Adrenal gland (tissue), 5 donors: ENCODE measurements around the gene SH2D5.

Experiments used
- CTCF ChIP-seq, 6 experiments: fragments of 450-650 bp in 4 of 6; fragments of 200-600 bp in 2 of 6; sonication (generic) in 1 of 6; IDR thresholded peaks; 1 replicate in 5 of 6; 2 replicates in 1 of 6; pipeline versions ENCODE4 v1.5.1 to v1.8.0; 2016 to 2021; ENCODE audit warnings: antibody characterized with exemption in 6 of 6, mild to moderate bottlenecking in 2 of 6, moderate library complexity in 1 of 6
- POLR2A ChIP-seq, 2 donors: fragments of 450-650 bp; IDR thresholded peaks; one replicate each; pipeline ENCODE4 v1.6.1; 2017; ENCODE audit warnings: antibody characterized with exemption in 2 of 2, mild to moderate bottlenecking in 2 of 2, moderate library complexity in 1 of 2
- donor health status: DM: no; HTN: no; CAD: no.

GRCh38 chr1:20728371-20729154, 3.9 kb downstream of the SH2D5 start:
- TF ChIP-seq CTCF (IDR thresholded peaks at IDR 0.05), result no peak
- TF ChIP-seq POLR2A (IDR thresholded peaks at IDR 0.05), result no peak
